D721Med (cell line): ENCODE results near the gene DLGAP1.

Source experiments
- DNase-seq: peaks from one replicate; pipeline ENCODE4 v3.0.0; 2011; ENCODE audit warnings: low spot score; ENCODE audit not compliant: insufficient read length
- FAIRE-seq: peaks from 2 replicates; lab custom pipeline; 2011; peaks lifted over from hg19 to GRCh38; lab: Jason Lieb, UNC
- TF ChIP-seq, protein P1 (sequence below): IDR thresholded peaks from 2 replicates; pipeline ENCODE4 v1.5.1; 2012; ENCODE audit warnings: mild to moderate bottlenecking, control low read depth; ENCODE audit not compliant: insufficient read depth; ENCODE audit errors: missing control alignments

Gene DLGAP1

GRCh38 chr18:4394700-4395099 lies 60.4 kb downstream of the DLGAP1 start:
- TF ChIP-seq, protein P1, sequence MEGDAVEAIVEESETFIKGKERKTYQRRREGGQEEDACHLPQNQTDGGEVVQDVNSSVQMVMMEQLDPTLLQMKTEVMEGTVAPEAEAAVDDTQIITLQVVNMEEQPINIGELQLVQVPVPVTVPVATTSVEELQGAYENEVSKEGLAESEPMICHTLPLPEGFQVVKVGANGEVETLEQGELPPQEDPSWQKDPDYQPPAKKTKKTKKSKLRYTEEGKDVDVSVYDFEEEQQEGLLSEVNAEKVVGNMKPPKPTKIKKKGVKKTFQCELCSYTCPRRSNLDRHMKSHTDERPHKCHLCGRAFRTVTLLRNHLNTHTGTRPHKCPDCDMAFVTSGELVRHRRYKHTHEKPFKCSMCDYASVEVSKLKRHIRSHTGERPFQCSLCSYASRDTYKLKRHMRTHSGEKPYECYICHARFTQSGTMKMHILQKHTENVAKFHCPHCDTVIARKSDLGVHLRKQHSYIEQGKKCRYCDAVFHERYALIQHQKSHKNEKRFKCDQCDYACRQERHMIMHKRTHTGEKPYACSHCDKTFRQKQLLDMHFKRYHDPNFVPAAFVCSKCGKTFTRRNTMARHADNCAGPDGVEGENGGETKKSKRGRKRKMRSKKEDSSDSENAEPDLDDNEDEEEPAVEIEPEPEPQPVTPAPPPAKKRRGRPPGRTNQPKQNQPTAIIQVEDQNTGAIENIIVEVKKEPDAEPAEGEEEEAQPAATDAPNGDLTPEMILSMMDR = no peak
- FAIRE-seq = no peak

GRCh38 chr18:4391859-4392258 lies 63.2 kb downstream of the DLGAP1 start:
- no peak for FAIRE-seq
- DNase-seq = no peak
- TF ChIP-seq, protein P1 = no peak

More at GRCh38 chr18:4394700-4395099, 60.4 kb downstream of the DLGAP1 start:
- DNase-seq = no peak

GRCh38 chr18:4385876-4386275 lies 69.2 kb downstream of the DLGAP1 start:
- FAIRE-seq = no peak
- TF ChIP-seq, protein P1 = no peak

GRCh38 chr18:4384932-4385331 lies 70.2 kb downstream of the DLGAP1 start:
- TF ChIP-seq, protein P1 = no peak
- FAIRE-seq (no peak), DNase-seq (no peak)

More at GRCh38 chr18:4385876-4386275, 69.2 kb downstream of the DLGAP1 start:
- DNase-seq = no peak

DNA sequence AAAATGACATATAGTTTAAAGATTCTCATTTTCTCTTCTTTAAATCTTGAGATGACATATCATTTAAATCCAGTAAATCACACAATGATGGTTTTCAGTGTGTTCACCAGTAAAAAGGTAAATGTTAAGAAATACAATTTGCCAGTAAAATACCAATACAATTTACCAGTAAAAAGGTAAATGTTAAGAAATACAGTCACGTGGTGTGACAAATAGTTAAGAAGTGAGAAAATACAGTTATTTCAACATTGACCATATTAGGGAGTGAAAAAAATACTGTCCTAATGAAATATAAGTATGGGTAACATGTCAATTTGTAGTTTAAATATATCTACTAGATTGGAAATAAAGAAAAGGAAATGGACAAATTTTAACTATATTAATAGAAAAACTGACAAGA lies 80.5 kb downstream of the DLGAP1 start:
- no peak for DNase-seq
- FAIRE-seq = no peak
- TF ChIP-seq, protein P1 = no peak

GRCh38 chr18:4369705-4370104 lies 85.4 kb downstream of the DLGAP1 start:
- no peak for FAIRE-seq
- TF ChIP-seq, protein P1 = no peak

GRCh38 chr18:4360221-4360715 lies 94.8 kb downstream of the DLGAP1 start:
- TF ChIP-seq, protein P1 = no peak
- DNase-seq = no peak
- FAIRE-seq = no peak

More at GRCh38 chr18:4369705-4370104, 85.4 kb downstream of the DLGAP1 start:
- DNase-seq = no peak
